ENCODE results near the gene TBC1D24. TPM values are rescaled to one million over a fixed set of nuclear protein-coding genes. Genes with fewer than 3 reads are reported as not detected.

The TBC1D24 gene
- total RNA-seq, 1 donor from 2014 or later: 4.7 TPM

- Histone ChIP-seq H3K27me3 (ENCODE audit: control insufficient read depth, insufficient read depth, low read length) (no peaks in the 10 kb centered on the region), H3K4me3 (ENCODE audit: low read depth, low read length) (no peak overlapping the region), H3K36me3 (ENCODE audit: control insufficient read depth, insufficient read depth, low read length) (no peaks in the 10 kb centered on the region)
- TF ChIP-seq CTCF (IDR thresholded peaks at IDR 0.05; ENCODE audit: insufficient read depth, low read length, severe bottlenecking): peak; percentile 5
- no peak for FAIRE-seq
- DNase-seq (ENCODE audit: low read depth): no peak
Observed at GRCh38 chr16:2507052-2507659, 32.2 kb downstream of the TBC1D24 start.

GRCh38 chr16:2507665-2508064 is 32.7 kb downstream of the TBC1D24 start:
- DNase-seq (ENCODE audit: low read depth) (no peak), FAIRE-seq (no peak)
- no peak for TF ChIP-seq CTCF (IDR thresholded peaks at IDR 0.05; ENCODE audit: insufficient read depth, low read length, severe bottlenecking)
- no peaks in the 10 kb centered on the region for H3K27me3 ChIP-seq (ENCODE audit: control insufficient read depth, insufficient read depth, low read length)
- H3K4me3 ChIP-seq (ENCODE audit: low read depth, low read length): no peak overlapping the region
- H3K36me3 ChIP-seq (ENCODE audit: control insufficient read depth, insufficient read depth, low read length): no peaks in the 10 kb centered on the region

GRCh38 chr16:2508722-2509400 is 33.9 kb downstream of the TBC1D24 start:
- TF ChIP-seq CTCF (IDR thresholded peaks at IDR 0.05; ENCODE audit: insufficient read depth, low read length, severe bottlenecking): no peak
- H3K27me3 ChIP-seq (ENCODE audit: control insufficient read depth, insufficient read depth, low read length): no peaks in the 10 kb centered on the region
- no peaks in the 10 kb centered on the region for H3K36me3 ChIP-seq (ENCODE audit: control insufficient read depth, insufficient read depth, low read length)
- no peak for DNase-seq (ENCODE audit: low read depth)
- no peak for FAIRE-seq
- no peak overlapping the region for H3K4me3 ChIP-seq (ENCODE audit: low read depth, low read length)

GRCh38 chr16:2511128-2511800 is 36.3 kb downstream of the TBC1D24 start:
- Histone ChIP-seq H3K36me3 (ENCODE audit: control insufficient read depth, insufficient read depth, low read length) (peaks cover 5% of the 10 kb centered on the region), H3K4me3 (ENCODE audit: low read depth, low read length) (no peak overlapping the region), H3K27me3 (ENCODE audit: control insufficient read depth, insufficient read depth, low read length) (no peaks in the 10 kb centered on the region)
- no peak for TF ChIP-seq CTCF (IDR thresholded peaks at IDR 0.05; ENCODE audit: insufficient read depth, low read length, severe bottlenecking)
- no peak for FAIRE-seq
- peak; percentile 42 for DNase-seq (ENCODE audit: low read depth)

- Histone ChIP-seq H3K36me3 (ENCODE audit: control insufficient read depth, insufficient read depth, low read length) (peaks cover 7% of the 10 kb centered on the region), H3K27me3 (ENCODE audit: control insufficient read depth, insufficient read depth, low read length) (no peaks in the 10 kb centered on the region), H3K4me3 (ENCODE audit: low read depth, low read length) (no peak overlapping the region)
- FAIRE-seq (no peak), DNase-seq (ENCODE audit: low read depth) (no peak)
- TF ChIP-seq CTCF (IDR thresholded peaks at IDR 0.05; ENCODE audit: insufficient read depth, low read length, severe bottlenecking): no peak
Observed at GRCh38 chr16:2511996-2512734, 37.2 kb downstream of the TBC1D24 start.
